Keratinocyte (primary cell): ENCODE results near the gene FAM234A. TPM values are rescaled to one million over a fixed set of nuclear protein-coding genes. Genes with fewer than 3 reads are reported as not detected.

Source experiments
- polyA plus RNA-seq, 5 experiments: library from polyadenylated mRNA; depleted of rRNA in 3 of 5; stranded (reverse) in 3 of 5; stranded (forward) in 1 of 5; unstranded in 1 of 5; fragments of >200 nt; gene quantifications; 1 replicate in 1 of 5; 2 replicates in 3 of 5; 3 replicates in 1 of 5; pipeline versions ENCODE4 v1.2.1 to v1.2.3, GENCODE V29; 2011 to 2012; ENCODE audit warnings: missing spikeins in 2 of 5, low read depth in 1 of 5, low replicate concordance in 1 of 5

FAM234A gene
- polyA plus RNA-seq, 1 donor (not counting 4 experiments of a cell fraction or from before 2014, with no cell fraction given), result 18.3 TPM

Other genes starting within 250 kb of the FAM234A start
- gene POLR3K, start 181.2 kb upstream of the FAM234A start, polyA plus RNA-seq, result 16.3 to 28.8 TPM (median 23.2 TPM) in 3 replicates
- gene SNRNP25, start 181.0 kb upstream of the FAM234A start, polyA plus RNA-seq, result 29.2 to 45.9 TPM (median 44.7 TPM) in 3 replicates
- 20.4 to 37.2 TPM (median 24.0 TPM) in 3 replicates for gene RHBDF1, start 162.2 kb upstream of the FAM234A start, polyA plus RNA-seq
- gene MPG, start 156.6 kb upstream of the FAM234A start, polyA plus RNA-seq, result 22.7 to 46.8 TPM (median 26.9 TPM) in 3 replicates
- 3.6 to 15.5 TPM (median 4.0 TPM) in 3 replicates for gene NPRL3, start 96.1 kb upstream of the FAM234A start, polyA plus RNA-seq
- not detected in 3 replicates for gene HBZ, start 82.2 kb upstream of the FAM234A start, polyA plus RNA-seq
- not detected in 3 replicates for gene HBM, start 68.8 kb upstream of the FAM234A start, polyA plus RNA-seq
- gene HBA2, start 61.9 kb upstream of the FAM234A start, polyA plus RNA-seq, result 0.26 TPM in 1 of 3 replicates, not detected in the others
- gene HBA1, start 58.1 kb upstream of the FAM234A start, polyA plus RNA-seq, result 0.24 TPM in 1 of 3 replicates, not detected in the others
- gene HBQ1, start 54.4 kb upstream of the FAM234A start, polyA plus RNA-seq, result 0.13 to 0.89 TPM (median 0.20 TPM) in 3 replicates
- gene LUC7L, start 5.4 kb upstream of the FAM234A start, polyA plus RNA-seq, result 23.7 to 31.2 TPM (median 31.0 TPM) in 3 replicates
- 0.05 TPM in 2 of 3 replicates, not detected in the other for gene RGS11, start 41.1 kb downstream of the FAM234A start, polyA plus RNA-seq
- 0.14 to 0.17 TPM in 2 of 3 replicates, not detected in the other for gene ARHGDIG, start 45.8 kb downstream of the FAM234A start, polyA plus RNA-seq
- 0.18 to 0.46 TPM (median 0.42 TPM) in 3 replicates for gene PDIA2, start 48.3 kb downstream of the FAM234A start, polyA plus RNA-seq
- gene AXIN1, start 117.9 kb downstream of the FAM234A start, polyA plus RNA-seq, result 8.8 to 13.3 TPM (median 11.4 TPM) in 3 replicates
- gene MRPL28, start 135.7 kb downstream of the FAM234A start, polyA plus RNA-seq, result 115 to 142 TPM (median 128 TPM) in 3 replicates
- gene PGAP6, start 147.2 kb downstream of the FAM234A start, polyA plus RNA-seq, result 25.5 to 47.7 TPM (median 46.7 TPM) in 3 replicates
- gene NME4, start 162.4 kb downstream of the FAM234A start, polyA plus RNA-seq, result 140 to 246 TPM (median 141 TPM) in 3 replicates
- gene DECR2, start 167.1 kb downstream of the FAM234A start, polyA plus RNA-seq, result 14.2 to 28.1 TPM (median 18.8 TPM) in 3 replicates
- 6.0 to 10.0 TPM (median 6.4 TPM) in 3 replicates for gene RAB11FIP3, start 190.8 kb downstream of the FAM234A start, polyA plus RNA-seq